ENCODE results near the gene SYT7.
A peak's percentile ranks its signal among the peaks of the same experiment; 100 is the strongest.
"Not testable (repeated sequence)": the region's sequence is repeated elsewhere in the genome, so short reads cannot be mapped to it uniquely, and the experiment has no call there.

The SYT7 gene

GRCh38 chr11:61477727-61478148 is 103.1 kb downstream of the SYT7 start:
- DNase-seq (ENCODE audit: insufficient read length, low spot score) (peak; percentile 68), FAIRE-seq (peak; percentile 68)
- no peak for TF ChIP-seq POLR2AphosphoS5 (IDR thresholded peaks at IDR 0.05; ENCODE audit: low read depth, low read length)
- no peak for TF ChIP-seq POU2F2 (IDR thresholded peaks at IDR 0.05; ENCODE audit: low read depth, low read length)
- no peak for TF ChIP-seq POLR2A (IDR thresholded peaks at IDR 0.05; ENCODE audit: low read depth, low read length)
- no peak for TF ChIP-seq TAF1 (IDR thresholded peaks at IDR 0.05; ENCODE audit: low read depth, low read length)
- TF ChIP-seq SPI1 (IDR thresholded peaks at IDR 0.05; ENCODE audit: low read depth, low read length), result no peak
- TF ChIP-seq PAX5 (IDR thresholded peaks at IDR 0.05; ENCODE audit: insufficient read depth, low read length, severe bottlenecking), result no peak

GRCh38 chr11:61477126-61477525 is 103.8 kb downstream of the SYT7 start:
- no peak for TF ChIP-seq TAF1 (IDR thresholded peaks at IDR 0.05; ENCODE audit: low read depth, low read length)
- TF ChIP-seq POLR2A (IDR thresholded peaks at IDR 0.05; ENCODE audit: low read depth, low read length), result no peak
- TF ChIP-seq POU2F2 (IDR thresholded peaks at IDR 0.05; ENCODE audit: low read depth, low read length), result no peak
- TF ChIP-seq POLR2AphosphoS5 (IDR thresholded peaks at IDR 0.05; ENCODE audit: low read depth, low read length), result no peak
- no peak for TF ChIP-seq PAX5 (IDR thresholded peaks at IDR 0.05; ENCODE audit: insufficient read depth, low read length, severe bottlenecking)
- no peak for TF ChIP-seq SPI1 (IDR thresholded peaks at IDR 0.05; ENCODE audit: low read depth, low read length)
- FAIRE-seq (no peak), DNase-seq (ENCODE audit: insufficient read length, low spot score) (no peak)

DNA sequence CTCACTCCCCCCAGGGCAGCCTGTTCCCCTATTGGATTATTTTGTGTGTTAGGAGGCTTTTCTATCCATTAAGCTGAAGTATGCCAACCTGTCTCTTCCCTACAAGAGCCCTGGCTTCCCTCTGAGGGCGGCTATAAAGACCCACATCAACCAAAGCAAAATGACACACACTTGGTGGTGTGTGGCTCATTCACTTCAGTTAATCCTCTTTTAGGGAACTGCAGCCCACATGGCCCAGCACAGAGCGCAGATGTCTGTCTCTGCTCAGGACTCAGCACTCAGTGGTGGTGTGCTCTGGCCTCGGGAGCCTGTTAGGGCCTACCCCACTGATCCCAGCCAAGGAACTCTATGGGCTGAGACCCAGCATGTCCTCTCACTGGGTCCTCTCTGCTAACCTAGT is 104.5 kb downstream of the SYT7 start:
- FAIRE-seq (peak; percentile 28), DNase-seq (ENCODE audit: insufficient read length, low spot score) (no peak)
- TF ChIP-seq POU2F2 (IDR thresholded peaks at IDR 0.05; ENCODE audit: low read depth, low read length) (no peak), TAF1 (IDR thresholded peaks at IDR 0.05; ENCODE audit: low read depth, low read length) (no peak), POLR2AphosphoS5 (IDR thresholded peaks at IDR 0.05; ENCODE audit: low read depth, low read length) (no peak), POLR2A (IDR thresholded peaks at IDR 0.05; ENCODE audit: low read depth, low read length) (no peak), PAX5 (IDR thresholded peaks at IDR 0.05; ENCODE audit: insufficient read depth, low read length, severe bottlenecking) (no peak), SPI1 (IDR thresholded peaks at IDR 0.05; ENCODE audit: low read depth, low read length) (no peak)

- FAIRE-seq, result no peak
- TF ChIP-seq PAX5 (IDR thresholded peaks at IDR 0.05; ENCODE audit: insufficient read depth, low read length, severe bottlenecking) (no peak), POLR2A (IDR thresholded peaks at IDR 0.05; ENCODE audit: low read depth, low read length) (no peak), TAF1 (IDR thresholded peaks at IDR 0.05; ENCODE audit: low read depth, low read length) (no peak), POU2F2 (IDR thresholded peaks at IDR 0.05; ENCODE audit: low read depth, low read length) (no peak), POLR2AphosphoS5 (IDR thresholded peaks at IDR 0.05; ENCODE audit: low read depth, low read length) (no peak), SPI1 (IDR thresholded peaks at IDR 0.05; ENCODE audit: low read depth, low read length) (no peak)
- no peak for DNase-seq (ENCODE audit: insufficient read length, low spot score)
Measured at GRCh38 chr11:61475433-61475832, 105.4 kb downstream of the SYT7 start.

DNA sequence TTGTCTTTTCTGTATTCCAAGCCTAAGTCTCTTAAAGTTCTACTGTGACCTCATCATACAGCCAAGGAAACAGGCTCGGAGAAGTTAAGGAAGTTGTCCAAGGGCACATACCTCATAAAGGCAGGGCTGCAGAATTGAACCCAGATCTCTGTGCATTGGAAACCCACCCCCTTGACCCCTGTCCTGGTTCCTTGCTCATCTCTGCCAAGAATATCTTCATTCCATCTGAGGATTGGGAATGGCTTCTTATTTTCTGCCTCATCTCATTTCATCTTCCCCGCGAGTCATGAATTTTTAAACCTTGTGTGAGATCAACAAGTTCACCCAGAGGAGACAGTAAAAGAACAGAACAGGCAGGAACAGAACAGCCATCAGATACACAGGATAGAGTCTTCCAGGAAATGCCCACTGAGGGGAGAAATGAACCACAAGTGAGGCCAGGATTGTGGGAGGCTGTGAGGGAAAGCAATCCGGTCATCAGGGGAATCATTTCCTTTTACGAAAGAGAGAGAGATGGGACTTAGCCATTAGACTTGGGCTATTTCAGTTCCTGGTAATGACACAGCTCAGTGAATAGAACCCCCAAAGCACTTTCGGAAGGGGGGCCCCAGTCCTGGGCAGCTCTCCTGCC is 106.7 kb downstream of the SYT7 start:
- TF ChIP-seq POU2F2 (IDR thresholded peaks at IDR 0.05; ENCODE audit: low read depth, low read length), result no peak
- no peak for TF ChIP-seq TAF1 (IDR thresholded peaks at IDR 0.05; ENCODE audit: low read depth, low read length)
- no peak for TF ChIP-seq PAX5 (IDR thresholded peaks at IDR 0.05; ENCODE audit: insufficient read depth, low read length, severe bottlenecking)
- no peak for TF ChIP-seq SPI1 (IDR thresholded peaks at IDR 0.05; ENCODE audit: low read depth, low read length)
- TF ChIP-seq POLR2AphosphoS5 (IDR thresholded peaks at IDR 0.05; ENCODE audit: low read depth, low read length), result no peak
- TF ChIP-seq POLR2A (IDR thresholded peaks at IDR 0.05; ENCODE audit: low read depth, low read length), result no peak
- DNase-seq (ENCODE audit: insufficient read length, low spot score), result no peak
- no peak for FAIRE-seq

- TF ChIP-seq POLR2AphosphoS5 (IDR thresholded peaks at IDR 0.05; ENCODE audit: low read depth, low read length) (no peak), SPI1 (IDR thresholded peaks at IDR 0.05; ENCODE audit: low read depth, low read length) (no peak), TAF1 (IDR thresholded peaks at IDR 0.05; ENCODE audit: low read depth, low read length) (no peak), POU2F2 (IDR thresholded peaks at IDR 0.05; ENCODE audit: low read depth, low read length) (no peak), PAX5 (IDR thresholded peaks at IDR 0.05; ENCODE audit: insufficient read depth, low read length, severe bottlenecking) (no peak), POLR2A (IDR thresholded peaks at IDR 0.05; ENCODE audit: low read depth, low read length) (no peak)
- no peak for FAIRE-seq
- DNase-seq (ENCODE audit: insufficient read length, low spot score), result no peak
Measured at GRCh38 chr11:61473370-61474012, 107.4 kb downstream of the SYT7 start.

DNA sequence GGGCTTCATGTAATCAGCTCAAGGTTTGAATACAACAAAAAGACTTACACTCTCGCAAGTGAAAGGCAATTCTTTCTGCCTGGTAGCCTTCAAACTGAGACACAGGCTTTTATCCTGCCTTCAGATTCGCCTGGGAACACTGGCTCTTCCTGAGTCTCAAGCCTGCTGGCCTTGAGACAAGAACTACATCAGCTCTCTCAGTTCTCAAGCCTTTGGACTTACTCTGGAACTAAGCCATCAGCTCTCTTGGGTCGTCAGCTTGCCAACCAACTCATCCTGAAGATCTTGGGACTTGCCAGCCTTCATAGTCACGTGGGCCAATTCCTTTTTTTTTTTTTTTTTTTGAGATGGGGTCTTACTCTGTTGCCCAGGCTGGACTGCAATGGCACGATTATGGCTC is 108.0 kb downstream of the SYT7 start:
- no peak for DNase-seq (ENCODE audit: insufficient read length, low spot score)
- TF ChIP-seq POU2F2 (IDR thresholded peaks at IDR 0.05; ENCODE audit: low read depth, low read length) (no peak), POLR2AphosphoS5 (IDR thresholded peaks at IDR 0.05; ENCODE audit: low read depth, low read length) (no peak), PAX5 (IDR thresholded peaks at IDR 0.05; ENCODE audit: insufficient read depth, low read length, severe bottlenecking) (no peak), POLR2A (IDR thresholded peaks at IDR 0.05; ENCODE audit: low read depth, low read length) (no peak), SPI1 (IDR thresholded peaks at IDR 0.05; ENCODE audit: low read depth, low read length) (no peak), TAF1 (IDR thresholded peaks at IDR 0.05; ENCODE audit: low read depth, low read length) (no peak)
- FAIRE-seq, result no peak

- no peak for TF ChIP-seq TAF1 (IDR thresholded peaks at IDR 0.05; ENCODE audit: low read depth, low read length)
- FAIRE-seq (no peak), DNase-seq (ENCODE audit: insufficient read length, low spot score) (no peak)
Measured at GRCh38 chr11:61472282-61472681, 108.6 kb downstream of the SYT7 start.

DNA sequence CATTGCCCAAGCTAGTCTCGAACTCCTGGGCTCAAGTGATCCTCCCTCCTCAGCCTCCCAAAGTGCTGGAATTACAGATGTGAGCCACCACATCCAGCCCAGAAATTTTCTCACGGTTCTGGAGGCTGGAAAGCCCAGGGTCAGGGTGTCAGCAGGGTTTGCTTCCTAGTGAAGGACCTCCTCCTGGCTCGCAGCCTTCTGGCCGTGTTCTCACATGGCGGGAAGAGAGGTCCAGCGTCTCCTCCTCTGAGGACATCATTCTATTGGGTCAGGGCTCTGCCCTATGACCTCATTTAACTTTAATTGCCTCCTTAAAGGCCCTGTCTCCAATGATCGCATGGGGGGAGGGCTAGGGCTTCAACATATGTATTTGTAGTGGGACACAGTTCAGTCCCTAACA is 112.9 kb downstream of the SYT7 start:
- DNase-seq (ENCODE audit: insufficient read length, low spot score) (no peak), FAIRE-seq (no peak)
- no peak for TF ChIP-seq POLR2AphosphoS5 (IDR thresholded peaks at IDR 0.05; ENCODE audit: low read depth, low read length)
- no peak for TF ChIP-seq PAX5 (IDR thresholded peaks at IDR 0.05; ENCODE audit: insufficient read depth, low read length, severe bottlenecking)
- TF ChIP-seq POU2F2 (IDR thresholded peaks at IDR 0.05; ENCODE audit: low read depth, low read length), result no peak

DNA sequence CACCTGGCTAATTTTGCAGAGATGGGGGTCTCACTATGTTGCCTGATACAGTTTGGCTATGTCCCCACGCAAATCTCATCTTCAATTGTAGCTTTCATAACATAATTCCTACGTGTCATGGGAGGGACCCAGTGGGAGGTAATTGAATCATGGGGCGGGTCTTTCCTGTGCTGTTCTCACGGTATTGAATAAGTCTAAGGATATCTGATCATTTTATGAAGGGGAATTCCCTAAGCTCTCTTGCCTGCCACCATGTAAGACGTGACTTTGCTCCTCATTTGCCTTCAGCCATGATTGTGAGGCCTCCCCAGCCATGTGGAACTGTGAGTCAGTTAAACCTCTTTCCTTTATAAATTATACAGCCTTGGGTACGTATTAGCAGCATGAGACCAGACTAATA is 113.3 kb downstream of the SYT7 start:
- not testable (repeated sequence) for DNase-seq (ENCODE audit: insufficient read length, low spot score); FAIRE-seq

Data from GM12891 (cell line).